NB4 (cell line): ENCODE measurements around the gene SFI1.

ENCODE experiments used
- DNase-seq: peaks from one replicate; pipeline ENCODE4 v3.0.0; 2010; ENCODE audit warnings: low read depth
- H3K4me3 ChIP-seq: one replicate; pipeline ENCODE4 v1.5.1; 2011; ENCODE audit warnings: mild to moderate bottlenecking, low read depth, low read length, moderate library complexity
- CTCF ChIP-seq: IDR thresholded peaks from one replicate; pipeline ENCODE4 v1.5.1; 2012; ENCODE audit warnings: low read depth, low read length
- MAX ChIP-seq: IDR thresholded peaks from 2 replicates; pipeline ENCODE4 v1.6.1; 2011; ENCODE audit warnings: low read depth, low read length
- MYC ChIP-seq: IDR thresholded peaks from 2 replicates; pipeline ENCODE4 v1.6.1; 2011; ENCODE audit warnings: low read depth, low read length
- POLR2A ChIP-seq: IDR thresholded peaks from 2 replicates; pipeline ENCODE4 v1.6.1; 2011; ENCODE audit warnings: mild to moderate bottlenecking; ENCODE audit not compliant: insufficient read length; ENCODE audit errors: extremely low read depth

The SFI1 gene

DNA sequence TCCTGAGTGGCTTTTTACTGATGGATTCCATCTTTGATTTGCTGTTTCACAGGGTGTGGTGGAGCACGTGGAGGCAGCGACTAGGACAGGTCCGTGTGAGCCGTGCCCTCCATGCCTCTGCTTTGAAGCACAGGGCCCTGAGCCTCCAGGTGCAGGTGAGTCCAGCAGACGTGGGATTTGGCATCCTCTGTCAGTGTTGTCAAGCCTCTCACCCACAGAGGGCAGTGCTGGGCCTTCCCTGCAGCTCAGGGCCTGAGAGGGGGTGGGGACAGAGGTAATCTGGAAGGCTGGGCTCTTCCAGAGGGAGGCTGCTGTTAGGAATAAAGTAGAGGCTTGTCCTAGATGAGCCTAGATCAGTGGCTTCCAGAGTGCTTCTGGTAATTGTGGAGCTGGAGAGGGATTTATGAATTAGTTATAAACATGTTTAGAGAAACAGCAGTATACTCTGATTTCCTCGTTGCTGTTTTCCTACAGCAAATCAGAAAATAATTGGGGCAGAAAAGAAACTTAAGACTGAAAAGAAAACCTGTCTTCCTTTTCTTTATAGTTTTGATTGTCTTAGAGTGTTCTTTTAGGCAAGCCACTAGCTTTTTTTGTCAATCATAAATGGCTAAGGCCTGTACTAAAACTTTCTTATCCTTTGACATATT lies 65.0 kb downstream of the SFI1 start:
- DNase-seq = peak; percentile 52
- H3K4me3 ChIP-seq = no peak overlapping the region
- TF ChIP-seq POLR2A (no peak), CTCF (peak; percentile 65)

DNA sequence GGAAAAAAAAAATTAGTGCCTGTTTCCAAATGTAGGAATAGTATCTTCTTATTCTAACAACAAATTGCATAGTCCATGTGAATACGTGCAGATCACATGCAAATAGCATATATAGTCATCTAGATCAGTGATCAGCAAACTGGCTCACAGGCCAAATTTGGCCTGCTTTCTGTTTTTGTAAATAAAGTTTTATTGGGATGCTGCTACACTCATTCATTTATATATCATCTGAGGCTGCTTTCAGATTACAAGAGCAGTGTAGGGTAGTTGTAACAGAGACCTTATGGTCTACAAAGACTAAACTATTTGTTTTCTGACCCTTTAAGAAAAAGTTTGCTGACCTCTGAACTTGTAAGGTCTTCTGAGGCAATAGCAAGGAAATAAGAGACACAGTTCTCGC lies 65.6 kb downstream of the SFI1 start:
- H3K4me3 ChIP-seq = no peak overlapping the region
- DNase-seq = no peak
- TF ChIP-seq MAX = no peak
- TF ChIP-seq MYC = no peak
- TF ChIP-seq POLR2A = no peak
- TF ChIP-seq CTCF = no peak

GRCh38 chr22:31566484-31566883 lies 70.1 kb downstream of the SFI1 start:
- H3K4me3 ChIP-seq = no peak overlapping the region
- no peak for DNase-seq
- no peak for TF ChIP-seq MYC
- no peak for TF ChIP-seq POLR2A
- TF ChIP-seq MAX = no peak
- TF ChIP-seq CTCF = no peak

DNA sequence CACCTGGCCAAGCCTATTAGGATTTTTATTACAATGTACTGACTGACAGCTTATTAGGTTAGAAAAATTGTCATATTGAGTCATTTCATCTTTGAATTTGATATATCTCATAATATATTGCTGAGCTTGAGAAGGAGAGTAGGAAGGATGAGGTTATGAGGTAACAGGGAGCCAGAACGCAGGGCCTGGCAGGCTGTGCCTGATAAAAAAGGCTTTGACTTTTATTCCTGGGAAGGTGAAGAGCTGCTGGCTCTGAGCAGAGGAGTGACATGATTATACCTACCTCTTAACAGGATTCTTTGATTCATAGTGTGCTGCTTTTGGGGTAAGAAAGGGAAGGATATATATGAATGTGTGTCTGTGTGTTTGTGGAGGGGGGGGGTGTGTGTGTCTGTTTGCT lies 70.9 kb downstream of the SFI1 start:
- no peak overlapping the region for H3K4me3 ChIP-seq
- TF ChIP-seq CTCF = no peak
- TF ChIP-seq MYC = no peak
- TF ChIP-seq MAX = no peak
- TF ChIP-seq POLR2A = no peak
- no peak for DNase-seq

GRCh38 chr22:31567702-31568101 lies 71.4 kb downstream of the SFI1 start:
- H3K4me3 ChIP-seq = no peak overlapping the region
- no peak for TF ChIP-seq MAX
- no peak for TF ChIP-seq POLR2A
- no peak for TF ChIP-seq CTCF
- no peak for TF ChIP-seq MYC
- DNase-seq = no peak

DNA sequence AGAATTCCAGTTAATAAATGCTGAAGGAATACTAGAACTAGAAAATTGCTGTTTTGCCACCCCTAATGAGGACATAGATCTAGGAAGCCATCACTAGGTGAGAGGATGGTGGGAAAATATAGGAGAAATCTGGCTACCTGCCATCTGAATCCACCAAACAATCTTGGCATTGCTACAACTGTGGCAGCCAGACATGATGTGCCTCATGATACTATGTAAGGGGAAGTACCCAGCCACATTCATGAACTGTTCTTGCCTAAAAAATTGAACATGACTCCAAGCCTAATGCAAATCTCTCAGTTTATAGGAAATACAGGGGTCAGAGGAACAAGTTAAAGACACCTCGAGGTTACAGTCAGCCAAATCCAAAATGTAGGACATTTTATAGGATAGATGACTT lies 72.8 kb downstream of the SFI1 start:
- DNase-seq = no peak
- no peak overlapping the region for H3K4me3 ChIP-seq
- TF ChIP-seq MYC (no peak), POLR2A (no peak), CTCF (no peak), MAX (no peak)
